Erythroblast (primary cell): ENCODE data around the gene FBXO5.
"Not testable (repeated sequence)": the region's sequence is repeated elsewhere in the genome, so short reads cannot be mapped to it uniquely, and the experiment has no call there.

Experiments
- DNase-seq, 2 experiments: peaks; one replicate each; lab custom pipeline; 2025; lab: John Stamatoyannopoulos, UW
- GATA1 ChIP-seq: IDR thresholded peaks from 2 replicates; pipeline ENCODE4 v1.6.1; 2011; ENCODE audit warnings: low read depth, mild to moderate bottlenecking, control low read depth, low read length, moderate library complexity
- POLR2A ChIP-seq: IDR thresholded peaks from 2 replicates; pipeline ENCODE4 v1.6.1; 2011; ENCODE audit warnings: mild to moderate bottlenecking, low read length

FBXO5 gene

GRCh38 chr6:152981219-152981618, 1.6 kb downstream of the FBXO5 start:
- TF ChIP-seq POLR2A, result no peak
- TF ChIP-seq GATA1, result no peak
- peak; percentile 27 to 40 for DNase-seq

GRCh38 chr6:152980656-152981055, 2.2 kb downstream of the FBXO5 start:
- TF ChIP-seq GATA1 (no peak), POLR2A (no peak)
- peak in 1 of 2 experiments; percentile 36 for DNase-seq

DNA sequence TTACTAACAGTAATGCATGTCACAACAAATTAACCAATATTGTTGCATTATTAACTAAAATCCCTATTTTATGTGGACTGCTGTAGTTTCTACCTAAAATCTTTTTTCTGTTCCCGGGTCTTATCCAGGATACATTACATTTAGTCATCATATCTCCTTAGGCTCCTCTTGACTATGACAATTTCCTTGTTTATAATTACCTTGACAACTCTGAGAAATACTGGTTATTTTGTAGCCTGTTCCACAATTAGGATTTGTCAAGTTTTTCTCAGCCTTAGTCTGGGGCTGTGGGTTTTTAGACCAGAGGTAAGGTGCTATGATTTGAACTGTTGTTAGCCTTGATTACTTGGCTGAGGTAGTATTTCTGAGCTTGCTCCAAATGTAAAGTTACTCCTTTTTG, 3.7 kb downstream of the FBXO5 start:
- DNase-seq, result no peak
- TF ChIP-seq GATA1, result no peak
- no peak for TF ChIP-seq POLR2A

DNA sequence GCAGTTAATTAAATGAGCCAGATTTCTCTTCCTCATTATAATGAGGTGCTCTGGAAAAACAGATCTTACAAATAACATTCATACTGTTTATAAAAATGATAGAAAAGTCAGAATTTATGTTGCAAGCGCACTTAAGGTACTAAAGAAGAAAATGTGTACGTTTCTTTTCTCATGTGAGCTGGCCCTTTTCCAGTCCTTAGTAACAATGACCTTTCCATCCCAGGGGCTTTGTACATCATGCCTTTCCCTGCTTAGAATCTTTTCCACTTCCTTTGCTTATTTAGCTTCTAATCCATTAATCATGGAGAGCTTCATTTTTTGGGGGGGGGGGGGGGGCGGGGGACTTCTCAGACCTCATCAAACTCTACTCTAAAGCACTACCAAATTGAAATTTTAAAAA, 4.8 kb downstream of the FBXO5 start:
- DNase-seq, result no peak
- TF ChIP-seq GATA1 (no peak), POLR2A (no peak)

GRCh38 chr6:152977556-152977955, 5.3 kb downstream of the FBXO5 start:
- TF ChIP-seq GATA1 (no peak), POLR2A (no peak)
- no peak for DNase-seq

- DNase-seq, result peak in 1 of 2 experiments; percentile 8
- TF ChIP-seq POLR2A (no peak), GATA1 (no peak)
Measured at GRCh38 chr6:152976749-152977148, 6.1 kb downstream of the FBXO5 start.

GRCh38 chr6:152975204-152975915, 7.5 kb downstream of the FBXO5 start:
- no peak for TF ChIP-seq POLR2A
- no peak for TF ChIP-seq GATA1
- DNase-seq, result peak in 1 of 2 experiments; percentile 30

DNA sequence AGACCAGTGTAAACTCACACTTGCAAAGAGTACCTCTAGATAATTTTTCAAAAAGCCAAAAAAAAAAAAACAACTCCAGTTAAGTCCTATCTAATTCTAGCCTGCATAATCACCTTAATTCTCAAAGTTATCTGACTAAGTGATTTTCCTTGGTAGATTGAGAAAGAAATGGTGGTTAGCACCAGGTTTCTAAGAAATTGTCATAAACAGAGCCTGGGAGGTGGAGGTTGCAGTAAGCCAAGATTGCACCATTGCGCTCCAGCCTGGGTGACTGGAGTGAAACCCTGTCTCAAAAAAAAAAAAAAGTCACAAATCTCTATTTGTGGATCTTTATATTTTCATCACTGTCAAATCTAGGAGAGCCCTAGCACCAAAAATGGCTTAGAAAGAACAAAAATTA, 8.9 kb downstream of the FBXO5 start:
- no peak for DNase-seq
- no peak for TF ChIP-seq POLR2A
- no peak for TF ChIP-seq GATA1

GRCh38 chr6:152969688-152970418, 13.0 kb downstream of the FBXO5 start:
- peak in 1 of 2 experiments; percentile 9 for DNase-seq
- TF ChIP-seq POLR2A (no peak), GATA1 (no peak)

- DNase-seq, result not testable (repeated sequence)
Measured at GRCh38 chr6:152966168-152966894, 16.5 kb downstream of the FBXO5 start.

- no peak for DNase-seq
- TF ChIP-seq GATA1 (no peak), POLR2A (no peak)
Measured at GRCh38 chr6:152959333-152959732, 23.5 kb downstream of the FBXO5 start.

GRCh38 chr6:152957796-152958195, 25.0 kb downstream of the FBXO5 start:
- no peak for TF ChIP-seq GATA1
- no peak for TF ChIP-seq POLR2A
- DNase-seq, result no peak

DNA sequence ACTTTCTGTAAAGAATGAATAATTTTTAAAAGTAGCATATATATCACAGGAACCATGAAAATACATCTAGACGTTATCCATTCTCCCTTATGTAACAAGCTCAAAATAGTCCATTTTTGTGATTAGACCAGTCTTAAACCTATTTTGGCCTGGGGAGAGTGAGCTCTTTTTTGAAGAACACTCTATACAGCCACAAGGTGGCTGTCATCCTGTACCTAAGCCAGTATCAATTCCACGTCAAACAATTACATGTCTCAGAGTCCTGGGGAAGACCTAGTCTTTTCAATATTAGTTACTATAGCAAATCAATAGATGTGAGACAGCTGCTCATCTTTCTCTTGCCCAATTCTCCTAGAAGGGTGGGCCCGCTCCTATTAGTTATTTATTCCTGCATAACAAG, 28.4 kb downstream of the FBXO5 start:
- no peak for DNase-seq
- TF ChIP-seq GATA1 (no peak), POLR2A (no peak)

DNA sequence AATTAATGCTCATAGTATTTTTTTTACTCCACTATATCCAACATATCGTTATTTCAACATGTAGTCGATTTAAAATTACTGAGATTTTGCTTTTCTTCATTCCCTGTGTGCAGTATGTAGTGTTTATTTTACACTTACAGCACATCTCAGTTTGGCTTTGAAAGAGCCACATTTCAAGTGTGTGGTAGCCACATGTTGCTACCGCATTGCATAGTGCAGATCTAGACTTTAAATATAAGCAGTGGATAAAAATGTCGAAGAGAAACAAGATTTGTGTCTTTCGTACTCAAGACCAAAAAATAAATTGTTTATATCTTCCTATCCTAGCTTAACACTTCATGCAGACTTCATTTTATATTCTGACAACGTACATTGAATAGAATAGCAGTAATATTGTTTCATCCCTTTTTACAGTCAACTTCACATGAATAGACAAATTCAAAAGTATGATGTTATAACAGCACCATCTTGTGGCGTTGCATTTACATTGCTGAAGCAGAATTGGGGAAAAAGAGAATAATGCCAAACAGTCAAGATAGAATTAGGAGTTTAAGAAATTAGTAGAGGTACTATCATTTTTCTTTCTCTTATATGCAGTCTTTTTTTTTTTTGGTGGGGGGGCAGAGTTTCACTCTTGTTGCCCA, 29.9 kb downstream of the FBXO5 start:
- TF ChIP-seq POLR2A (no peak), GATA1 (no peak)
- peak; percentile 21 to 46 for DNase-seq
